ENCODE measurements around the gene MARCKS. TPM values are rescaled to one million over a fixed set of nuclear protein-coding genes. Genes with fewer than 3 reads are reported as not detected.
A peak's percentile ranks its signal among the peaks of the same experiment; 100 is the strongest.
"Not testable (repeated sequence)": the region's sequence is repeated elsewhere in the genome, so short reads cannot be mapped to it uniquely, and the experiment has no call there.

The MARCKS gene
- total RNA-seq, 1 donor from 2014 or later, result 163 TPM

GRCh38 chr6:113909224-113909856 is 52.2 kb downstream of the MARCKS start:
- peaks cover 10% of the 10 kb centered on the region for H3K4me1 Mint-ChIP-seq

GRCh38 chr6:113910285-113910684 is 53.1 kb downstream of the MARCKS start:
- not testable (repeated sequence) for H2AFZ ChIP-seq (replicated peaks); H3K27ac Mint-ChIP-seq; H3K27me3 Mint-ChIP-seq (ENCODE audit: insufficient read depth, low read depth); H3F3A ChIP-seq (ENCODE audit: low read depth); DNase-seq (ENCODE audit: low spot score); H3K4me2 ChIP-seq; H3K4me1 ChIP-seq; H3K4me3 Mint-ChIP-seq; H3K79me2 ChIP-seq (ENCODE audit: low read depth); H3K27ac ChIP-seq; H3K9me3 Mint-ChIP-seq; H3K4me1 Mint-ChIP-seq; H3K4me3 ChIP-seq; H3K27me3 ChIP-seq; H4K20me1 ChIP-seq (ENCODE audit: low read depth); H3K36me3 ChIP-seq; H3K9me3 ChIP-seq (ENCODE audit: low read depth); H3K9ac ChIP-seq; H3K36me3 Mint-ChIP-seq

More at GRCh38 chr6:113909224-113909856, 52.2 kb downstream of the MARCKS start:
- Histone ChIP-seq H4K20me1 (ENCODE audit: low read depth) (no peaks in the 10 kb centered on the region), H3K36me3 (no peaks in the 10 kb centered on the region), H2AFZ (replicated peaks) (no peak overlapping the region), H3K4me1 (no peaks in the 10 kb centered on the region), H3K9me3 (ENCODE audit: low read depth) (no peaks in the 10 kb centered on the region), H3K9ac (no peak overlapping the region), H3K79me2 (ENCODE audit: low read depth) (no peaks in the 10 kb centered on the region), H3K27ac (no peak overlapping the region), H3K4me2 (no peak overlapping the region), H3F3A (ENCODE audit: low read depth) (no peaks in the 10 kb centered on the region), H3K27me3 (no peaks in the 10 kb centered on the region), H3K4me3 (no peak overlapping the region)
- Mint-ChIP-seq H3K4me3 (no peak overlapping the region), H3K27me3 (ENCODE audit: insufficient read depth, low read depth) (peaks cover 2% of the 10 kb centered on the region), H3K27ac (no peak overlapping the region), H3K9me3 (peaks cover 9% of the 10 kb centered on the region), H3K36me3 (peaks cover 3% of the 10 kb centered on the region)
- DNase-seq (ENCODE audit: low spot score), result peak; percentile 80
- TF ChIP-seq CTCF (IDR thresholded peaks at IDR 0.05) (peak; percentile 84), EZH2 (IDR thresholded peaks at IDR 0.05) (no peak), EZH2phosphoT487 (IDR thresholded peaks at IDR 0.05) (no peak)

Other genes with a start within 250 kb of the MARCKS start
- gene HDAC2, start 113.8 kb downstream of the MARCKS start, total RNA-seq (ENCODE audit: low replicate concordance), result 328 and 429 TPM in 2 replicates